Stomach (tissue), 9 donors: Measurements from ENCODE around the gene TNNT1. TPM values are rescaled to one million over a fixed set of nuclear protein-coding genes. Genes with fewer than 3 reads are reported as not detected.

Experiments used
- DNase-seq, 2 donors: peaks; one replicate each; pipeline versions ENCODE4 v3.0.0 to v3.0.0-alpha.2; 2013 to 2019
- H3K27ac ChIP-seq, 5 donors: fragments of 200-600 bp in 4 of 5; sonication (generic) in 4 of 5; one replicate each; pipeline ENCODE4 v1.5.1; 2013 to 2019; ENCODE audit warnings: mild to moderate bottlenecking in 1 of 5, moderate library complexity in 1 of 5
- H3K27me3 ChIP-seq, 3 donors: fragments of 200-600 bp; sonication (generic); one replicate each; pipeline ENCODE4 v1.5.1; 2017 to 2019; ENCODE audit warnings: mixed run types in 1 of 3
- H3K36me3 ChIP-seq, 4 donors: fragments of 200-600 bp; sonication (generic); 1 replicate in 3 of 4; 2 replicates in 1 of 4; pipeline ENCODE4 v1.5.1; 2016 to 2019
- H3K4me1 ChIP-seq, 4 donors: fragments of 200-600 bp; sonication (generic); one replicate each; pipeline ENCODE4 v1.5.1; 2016 to 2019
- H3K4me3 ChIP-seq, 4 donors: fragments of 200-600 bp; sonication (generic) in 3 of 4; one replicate each; pipeline ENCODE4 v1.5.1; 2016 to 2019; ENCODE audit warnings: mild to moderate bottlenecking in 1 of 4
- H3K9me3 ChIP-seq, 4 donors: fragments of 200-600 bp; sonication (generic); one replicate each; pipeline ENCODE4 v1.5.1; 2016 to 2019
- EP300 ChIP-seq: sonication (generic); formaldehyde crosslinking; IDR thresholded peaks from one replicate; pipeline ENCODE4 v1.6.1; 2017; ENCODE audit warnings: antibody characterized with exemption
- POLR2A ChIP-seq, 4 donors: fragments of 450-650 bp; IDR thresholded peaks; one replicate each; pipeline ENCODE4 v1.6.1; 2016; ENCODE audit warnings: antibody characterized with exemption in 4 of 4, control low read depth in 2 of 4, mild to moderate bottlenecking in 1 of 4, moderate library complexity in 1 of 4
- POLR2AphosphoS5 ChIP-seq, 3 donors: sonication (generic); formaldehyde crosslinking; IDR thresholded peaks; one replicate each; pipeline ENCODE4 v1.6.1; 2016; ENCODE audit warnings: antibody characterized with exemption in 3 of 3
- WGBS, 5 donors: extraction: QIAGEN DNeasy Blood & Tissue Kit in 3 of 5; methylation state at CpG; one replicate each; pipeline versions ENCODE4 v1.1.5 to v1.1.7; 2013 to 2018; 5-methylcytosine and 5-hydroxymethylcytosine counted together
- intact Hi-C: fragments of 100-400 bp; cut with DNase I; formaldehyde crosslinking; loops from one replicate; pipeline ENCODE4 v1.15.1; 2023; ENCODE audit warnings: low total_unique reads
- polyA plus RNA-seq, 3 donors: library from polyadenylated mRNA; stranded (reverse); fragments of 200-250 nt; gene quantifications; one replicate each; pipeline ENCODE4 v1.2.3, GENCODE V29; 2013
- total RNA-seq, 5 donors: library from RNA; depleted of rRNA; stranded (reverse); fragments of >200 nt; gene quantifications; one replicate each; pipeline versions ENCODE4 v1.1.0 to v1.2.3, GENCODE V29; 2014 to 2016
- TF ChIP-seq, protein P1 (sequence below), 7 experiments: fragments of 450-650 bp in 4 of 7; fragments of 200-600 bp in 3 of 7; sonication (generic) in 3 of 7; IDR thresholded peaks; one replicate each; pipeline ENCODE4 v1.5.1; 2016 to 2019; ENCODE audit warnings: antibody characterized with exemption in 7 of 7, control low read depth in 2 of 7, mild to moderate bottlenecking in 1 of 7
- donor health status: healthy with polysubstance abuse.
- donor health status: Bipolar disorder and iron deficiency.
- donor health status: healthy.

TNNT1 gene
- total and polyA plus RNA-seq, 8 donors = 0.87 to 19.6 (median 3.9) TPM; not detected in 4

DNA sequence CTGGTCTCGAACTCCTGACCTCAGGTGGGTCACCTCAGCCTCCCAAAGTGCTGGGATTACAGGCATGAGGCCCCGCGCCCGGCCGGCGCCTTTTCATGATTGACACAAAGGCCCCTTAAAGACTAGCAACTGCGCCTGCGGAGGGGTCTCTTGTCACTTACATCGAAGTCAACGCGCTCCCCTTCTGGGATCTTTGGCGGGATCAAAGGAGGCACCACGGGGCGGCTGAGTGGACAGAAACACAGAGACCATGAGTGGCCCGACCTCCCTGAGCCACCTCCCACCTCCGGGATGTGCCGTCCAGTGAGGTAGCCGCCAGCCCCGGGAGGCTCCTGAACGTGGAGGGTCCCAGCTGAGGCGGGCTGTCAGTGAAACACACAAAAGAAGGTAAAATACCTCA lies 7.3 kb downstream of the TNNT1 start:
- TF ChIP-seq POLR2A (IDR thresholded peaks at IDR 0.05) (no peak), POLR2AphosphoS5 (IDR thresholded peaks at IDR 0.05) (no peak), EP300 (no peak)
- TF ChIP-seq, protein P1, sequence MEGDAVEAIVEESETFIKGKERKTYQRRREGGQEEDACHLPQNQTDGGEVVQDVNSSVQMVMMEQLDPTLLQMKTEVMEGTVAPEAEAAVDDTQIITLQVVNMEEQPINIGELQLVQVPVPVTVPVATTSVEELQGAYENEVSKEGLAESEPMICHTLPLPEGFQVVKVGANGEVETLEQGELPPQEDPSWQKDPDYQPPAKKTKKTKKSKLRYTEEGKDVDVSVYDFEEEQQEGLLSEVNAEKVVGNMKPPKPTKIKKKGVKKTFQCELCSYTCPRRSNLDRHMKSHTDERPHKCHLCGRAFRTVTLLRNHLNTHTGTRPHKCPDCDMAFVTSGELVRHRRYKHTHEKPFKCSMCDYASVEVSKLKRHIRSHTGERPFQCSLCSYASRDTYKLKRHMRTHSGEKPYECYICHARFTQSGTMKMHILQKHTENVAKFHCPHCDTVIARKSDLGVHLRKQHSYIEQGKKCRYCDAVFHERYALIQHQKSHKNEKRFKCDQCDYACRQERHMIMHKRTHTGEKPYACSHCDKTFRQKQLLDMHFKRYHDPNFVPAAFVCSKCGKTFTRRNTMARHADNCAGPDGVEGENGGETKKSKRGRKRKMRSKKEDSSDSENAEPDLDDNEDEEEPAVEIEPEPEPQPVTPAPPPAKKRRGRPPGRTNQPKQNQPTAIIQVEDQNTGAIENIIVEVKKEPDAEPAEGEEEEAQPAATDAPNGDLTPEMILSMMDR (IDR thresholded peaks at IDR 0.05) = no peak
- H3K27me3 ChIP-seq = peaks cover 22 to 100% (median 63%) of the 10 kb centered on the region in 3 donors
- no peaks in the 10 kb centered on the region for H3K36me3 ChIP-seq
- no peaks in the 10 kb centered on the region for H3K9me3 ChIP-seq
- WGBS, 5 donors = 13 to 23% (median 18%) methylated on average over 20 to 21 of the region's 21 CpGs
- H3K4me3 ChIP-seq = no peak overlapping the region
- H3K27ac ChIP-seq = no peak overlapping the region
- intact Hi-C loops = loop anchor here (5.0 to 10.0 kb wide), 2 partner anchors 276 to 353 kb away; no protein-coding TSS in a partner anchor
- H3K4me1 ChIP-seq = peaks cover 3 to 26% (median 16%) of the 10 kb centered on the region in 4 donors
- no peak for DNase-seq

DNA sequence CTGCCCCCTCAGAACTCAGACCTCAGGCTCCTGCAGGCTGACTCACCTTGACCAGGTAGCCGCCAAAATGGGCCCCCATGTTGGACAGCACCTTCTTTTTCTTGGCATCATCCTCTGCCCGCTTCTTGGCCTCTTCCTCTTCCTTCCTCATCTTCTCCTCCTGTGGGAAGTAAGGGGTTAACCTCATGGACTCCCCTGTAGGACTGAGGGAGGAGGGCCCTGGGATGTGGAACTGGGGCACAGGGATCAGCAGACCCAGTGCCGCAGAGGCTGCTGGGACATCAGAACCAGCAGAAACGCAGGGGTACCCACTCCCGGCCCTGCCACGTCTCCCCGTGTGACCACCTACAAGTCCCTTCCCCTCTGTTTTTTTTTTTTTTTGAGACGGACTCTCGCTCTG lies 11.1 kb downstream of the TNNT1 start:
- Histone ChIP-seq H3K4me3 (no peak overlapping the region), H3K36me3 (no peaks in the 10 kb centered on the region), H3K27ac (no peak overlapping the region), H3K4me1 (peaks cover 3 to 13% (median 7%) of the 10 kb centered on the region in 4 donors), H3K27me3 (peaks cover 6 to 93% (median 47%) of the 10 kb centered on the region in 3 donors), H3K9me3 (no peaks in the 10 kb centered on the region)
- intact Hi-C loops = no loop called here
- WGBS, 5 donors = 47 to 58% (median 54%) methylated on average over 9 of the region's 9 CpGs
- DNase-seq = no peak
- TF ChIP-seq POLR2AphosphoS5 (IDR thresholded peaks at IDR 0.05) = no peak

DNA sequence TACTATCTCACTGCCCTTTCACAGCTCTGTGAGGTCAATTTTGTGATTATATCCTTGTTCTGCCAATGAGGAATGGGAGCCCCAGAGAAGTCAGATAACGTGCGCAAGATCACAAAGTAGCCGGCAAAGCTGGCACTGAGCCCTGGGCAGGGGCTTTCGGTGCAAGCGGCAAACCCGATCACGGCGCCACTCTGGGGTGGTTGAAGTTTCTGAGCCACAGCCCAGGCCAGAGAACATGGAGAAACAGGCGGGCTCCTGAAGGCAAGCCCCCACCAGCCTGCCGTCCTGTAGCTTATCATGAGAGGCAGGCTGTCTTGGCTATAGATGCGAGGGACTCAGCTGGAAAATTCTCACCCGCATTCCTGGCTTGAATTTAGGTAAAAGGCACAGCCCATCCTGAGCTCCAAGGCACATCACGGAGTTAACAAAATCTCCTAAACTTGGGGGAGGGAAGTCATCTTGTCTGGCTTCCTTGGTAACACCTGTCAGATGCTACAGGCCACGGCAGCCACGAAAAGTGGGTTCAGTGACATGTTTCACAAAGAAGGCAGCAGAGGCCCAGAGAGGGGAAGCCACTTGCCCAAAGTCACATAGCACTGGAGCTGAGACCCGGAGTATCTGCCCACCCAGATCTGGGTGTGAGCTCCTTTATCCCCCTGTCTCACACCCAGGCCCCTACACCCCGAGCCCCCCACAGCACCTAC lies 12.5 kb downstream of the TNNT1 start:
- DNase-seq = peak in 1 of 2 donors; percentile 27
- TF ChIP-seq, protein P1 (IDR thresholded peaks at IDR 0.05) = no peak
- TF ChIP-seq POLR2AphosphoS5 (IDR thresholded peaks at IDR 0.05) (no peak), EP300 (no peak), POLR2A (IDR thresholded peaks at IDR 0.05) (no peak)
- Histone ChIP-seq H3K27me3 (peaks cover 0 to 93% (median 41%) of the 10 kb centered on the region in 3 donors), H3K36me3 (no peaks in the 10 kb centered on the region), H3K27ac (no peak overlapping the region), H3K4me1 (peaks cover under 1 to 7% (median 4%) of the 10 kb centered on the region in 4 donors), H3K4me3 (no peak overlapping the region), H3K9me3 (no peaks in the 10 kb centered on the region)
- intact Hi-C loops = no loop called here
- 33 to 73% (median 44%) methylated on average over 12 to 17 of the region's 17 CpGs for WGBS, 5 donors

DNA sequence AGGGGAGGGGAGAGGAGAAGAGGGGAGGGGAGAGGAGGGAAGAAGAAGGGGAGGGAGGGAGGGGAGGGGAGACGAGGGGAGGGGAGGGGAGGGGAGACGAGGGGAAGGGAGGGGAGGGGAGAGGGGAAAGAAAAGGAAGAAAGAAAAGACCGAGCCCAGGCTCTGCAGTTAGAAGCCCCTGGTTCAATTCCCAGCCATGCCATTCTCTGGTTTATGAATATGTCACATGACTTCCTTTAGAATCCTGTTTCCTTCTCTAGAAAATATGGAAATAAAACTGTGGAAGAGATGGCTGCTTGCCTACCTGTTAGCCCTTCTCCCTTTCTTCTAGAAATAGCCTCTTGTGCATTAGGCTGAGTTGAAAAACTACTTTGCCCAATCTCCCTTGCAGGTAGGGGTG lies 14.3 kb downstream of the TNNT1 start:
- intact Hi-C loops = no loop called here
- peaks cover 0 to 80% (median 35%) of the 10 kb centered on the region in 3 donors for H3K27me3 ChIP-seq

More for the DNA sequence above, 14.3 kb downstream of the TNNT1 start:
- no peak for DNase-seq
- Histone ChIP-seq H3K36me3 (no peaks in the 10 kb centered on the region), H3K4me1 (no peaks in the 10 kb centered on the region), H3K27ac (no peak overlapping the region), H3K4me3 (no peak overlapping the region), H3K9me3 (no peaks in the 10 kb centered on the region)
- WGBS, 5 donors = 6 to 35% (median 24%) methylated on average over 1 of the region's 3 CpGs
- TF ChIP-seq POLR2A (IDR thresholded peaks at IDR 0.05) (no peak), EP300 (no peak), POLR2AphosphoS5 (IDR thresholded peaks at IDR 0.05) (no peak)
- TF ChIP-seq, protein P1 (IDR thresholded peaks at IDR 0.05) = no peak
